IMR-90 (cell line): ENCODE measurements around the gene RAB4B. TPM values are rescaled to one million over a fixed set of nuclear protein-coding genes. Genes with fewer than 3 reads are reported as not detected.

Source experiments
- ATAC-seq: fragments of 200-7000 bp; cut with Tn5 transposase; 2 replicates; pipeline ENCODE4 v1.9.1; 2020; ENCODE audit warnings: low read depth, mild to moderate bottlenecking, moderate library complexity
- BruUV-seq: library from RNA; stranded (reverse); fragments of 400-500 nt; replicated peaks from 2 replicates; lab custom pipeline; 2021; lab: Mats Ljungman, UMichigan
- CTCF ChIA-PET: fragments of 300-600 bp; formaldehyde crosslinking; extraction: SDS; loops from one replicate; lab custom pipeline; 2021; ENCODE audit warnings: antibody characterized with exemption; lab: Yijun Ruan, JAX
- POLR2A ChIA-PET: fragments of 300-600 bp; sonication (Branson Sonifier 250); formaldehyde crosslinking; loops from one replicate; lab custom pipeline; 2022; ENCODE audit warnings: antibody characterized with exemption; ENCODE audit not compliant: unreplicated experiment; lab: Charles Lee
- DNase-seq: peaks from one replicate; pipeline ENCODE4 v3.0.0; 2013
- H2AFZ ChIP-seq: replicated peaks from 2 replicates; pipeline ENCODE3; 2013; ENCODE audit warnings: low read length, mild to moderate bottlenecking; ENCODE audit not compliant: poor library complexity
- H2AK5ac ChIP-seq: 2 replicates; pipeline ENCODE4 v1.6.1; 2013; ENCODE audit warnings: low read depth, low read length, inconsistent platforms
- H2AK9ac ChIP-seq: replicated peaks from 2 replicates; pipeline ENCODE3; 2013; ENCODE audit warnings: mild to moderate bottlenecking, low read depth, low read length, moderate library complexity; ENCODE audit not compliant: poor library complexity
- H2BK120ac ChIP-seq: 2 replicates; pipeline ENCODE4 v1.6.1; 2013; ENCODE audit warnings: low read depth, low read length, inconsistent platforms
- H2BK15ac ChIP-seq: 3 replicates; pipeline ENCODE4 v1.6.1; 2013; ENCODE audit warnings: low read depth, low read length, inconsistent platforms
- H2BK20ac ChIP-seq: 2 replicates; pipeline ENCODE4 v1.6.1; 2013; ENCODE audit warnings: low read depth, mild to moderate bottlenecking, inconsistent platforms, low read length, moderate library complexity
- H2BK5ac ChIP-seq: 2 replicates; pipeline ENCODE4 v1.6.1; 2013; ENCODE audit warnings: mild to moderate bottlenecking, low read depth, low read length, inconsistent platforms; ENCODE audit not compliant: poor library complexity, severe bottlenecking
- H3K14ac ChIP-seq: replicated peaks from 2 replicates; pipeline ENCODE4 v1.6.1; 2013; ENCODE audit warnings: low read depth, low read length, inconsistent platforms
- H3K18ac ChIP-seq: 2 replicates; pipeline ENCODE4 v1.6.1; 2013; ENCODE audit warnings: low read depth, low read length, control low read depth
- H3K23ac ChIP-seq: 2 replicates; pipeline ENCODE4 v1.6.1; 2013; ENCODE audit warnings: low read depth, low read length, inconsistent platforms
- H3K27ac ChIP-seq: 2 replicates; pipeline ENCODE4 v1.5.1; 2013; ENCODE audit warnings: mild to moderate bottlenecking, control low read depth, low read length; ENCODE audit not compliant: insufficient read depth
- H3K27me3 ChIP-seq: 2 replicates; pipeline ENCODE4 v1.6.1; 2013; ENCODE audit warnings: low read length; ENCODE audit not compliant: control insufficient read depth, insufficient read depth
- H3K36me3 ChIP-seq: 2 replicates; pipeline ENCODE4 v1.6.1; 2013; ENCODE audit warnings: low read length, mixed read lengths; ENCODE audit not compliant: control insufficient read depth, insufficient read depth
- H3K4ac ChIP-seq: 2 replicates; pipeline ENCODE4 v1.6.1; 2013; ENCODE audit warnings: low read depth, low read length, inconsistent platforms
- H3K4me1 ChIP-seq: 2 replicates; pipeline ENCODE4 v1.6.1; 2013; ENCODE audit warnings: low read length, mixed read lengths; ENCODE audit not compliant: control insufficient read depth, insufficient read depth
- H3K4me2 ChIP-seq: 2 replicates; pipeline ENCODE4 v1.6.1; 2013; ENCODE audit warnings: low read depth, mild to moderate bottlenecking, control low read depth, low read length, moderate library complexity
- H3K4me3 ChIP-seq: 2 replicates; pipeline ENCODE4 v1.5.1; 2013; ENCODE audit warnings: low read depth, mild to moderate bottlenecking, control low read depth, low read length, moderate library complexity; ENCODE audit not compliant: insufficient read depth
- H3K56ac ChIP-seq: 2 replicates; pipeline ENCODE4 v1.6.1; 2013; ENCODE audit warnings: low read length, inconsistent platforms; ENCODE audit not compliant: insufficient read depth; ENCODE audit errors: extremely low read depth
- H3K79me1 ChIP-seq, 2 experiments: 2 replicates each; pipeline ENCODE4 v1.6.1; 2013; ENCODE audit warnings: low read length in 2 of 2, inconsistent platforms in 1 of 2, low read depth in 1 of 2
- H3K9ac ChIP-seq: 2 replicates; pipeline ENCODE4 v1.6.1; 2013; ENCODE audit warnings: low read depth, low read length, control low read depth
- H3K9me1 ChIP-seq: 2 replicates; pipeline ENCODE4 v1.6.1; 2013; ENCODE audit warnings: low read length, inconsistent platforms; ENCODE audit not compliant: insufficient read depth
- H3K9me3 ChIP-seq: 2 replicates; pipeline ENCODE4 v1.6.1; 2013; ENCODE audit warnings: low read length; ENCODE audit not compliant: control insufficient read depth, insufficient read depth
- H4K20me1 ChIP-seq: 2 replicates; pipeline ENCODE4 v1.6.1; 2013; ENCODE audit warnings: low read length, inconsistent platforms; ENCODE audit not compliant: insufficient read depth
- H4K5ac ChIP-seq: 2 replicates; pipeline ENCODE4 v1.6.1; 2013; ENCODE audit warnings: mild to moderate bottlenecking, low read depth, low read length, control low read depth
- H4K8ac ChIP-seq, 2 experiments: 2 replicates each; pipeline ENCODE4 v1.6.1; 2013; ENCODE audit warnings: low read depth in 2 of 2, low read length in 2 of 2, control low read depth in 1 of 2, inconsistent platforms in 1 of 2
- H4K91ac ChIP-seq: 2 replicates; pipeline ENCODE4 v1.6.1; 2013; ENCODE audit warnings: low read depth, low read length, inconsistent platforms; ENCODE audit not compliant: insufficient read depth
- BHLHE40 ChIP-seq: fragments of 150-350 bp; IDR thresholded peaks from 2 replicates; pipeline ENCODE4 v1.6.1; 2016; ENCODE audit warnings: mild to moderate bottlenecking, low read depth, low read length
- CEBPB ChIP-seq: IDR thresholded peaks from 2 replicates; pipeline ENCODE4 v1.6.1; 2012; ENCODE audit warnings: low read depth, low read length, improper control_type of control experiment
- CHD1 ChIP-seq: IDR thresholded peaks from 2 replicates; pipeline ENCODE4 v1.6.1; 2012; ENCODE audit warnings: low read depth, low read length, improper control_type of control experiment
- ELK1 ChIP-seq: fragments of 150-350 bp; IDR thresholded peaks from 2 replicates; pipeline ENCODE4 v1.6.1; 2016; ENCODE audit warnings: low read depth, mild to moderate bottlenecking, low read length, moderate library complexity, borderline replicate concordance
- MAFK ChIP-seq: IDR thresholded peaks from 2 replicates; pipeline ENCODE4 v1.6.1; 2012; ENCODE audit warnings: low read depth, low read length, improper control_type of control experiment
- MAZ ChIP-seq: IDR thresholded peaks from 2 replicates; pipeline ENCODE4 v1.6.1; 2012; ENCODE audit warnings: low read depth, mild to moderate bottlenecking, low read length, improper control_type of control experiment, moderate library complexity, borderline replicate concordance
- MXI1 ChIP-seq: IDR thresholded peaks from 2 replicates; pipeline ENCODE4 v1.6.1; 2012; ENCODE audit warnings: low read depth, mild to moderate bottlenecking, low read length, moderate library complexity, borderline replicate concordance
- RAD21 ChIP-seq: IDR thresholded peaks from 2 replicates; pipeline ENCODE4 v1.6.1; 2012; ENCODE audit warnings: low read length, improper control_type of control experiment
- WGBS, 2 experiments: methylation state at CpG; one replicate each; pipeline versions ENCODE4 v1.1.5 to v1.1.7; 2013; ENCODE audit warnings: missing lambda C conversion rate in 2 of 2; ENCODE audit not compliant: insufficient read length in 1 of 2; ENCODE audit errors: extremely low coverage in 2 of 2; 5-methylcytosine and 5-hydroxymethylcytosine counted together
- dilution Hi-C: fragments of 300-500 bp; cut with HindIII; formaldehyde crosslinking; loops from one replicate; pipeline ENCODE4 v1.14.3; 2018; ENCODE audit warnings: low sequenced_read_pairs; ENCODE audit not compliant: unreplicated experiment
- in situ Hi-C: fragments of 300-500 bp; cut with MboI; formaldehyde crosslinking; loops from 3 replicates; pipeline ENCODE4 v1.14.3; 2019; ENCODE audit warnings: low sequenced_read_pairs, inconsistent platforms, mixed read lengths
- intact Hi-C: fragments of 100-400 bp; cut with micrococcal nuclease; formaldehyde crosslinking; loops from 2 replicates; pipeline ENCODE4 v1.10.0; 2022
- polyA plus RNA-seq, 3 experiments: library from polyadenylated mRNA; depleted of rRNA; stranded (reverse); fragments of >200 nt; gene quantifications; 2 replicates each; pipeline ENCODE4 v1.2.3, GENCODE V29; 2012; ENCODE audit warnings: low replicate concordance in 1 of 3
- total RNA-seq: library from RNA; depleted of rRNA; stranded (reverse); fragments of >200 nt; gene quantifications from 2 replicates; pipeline ENCODE4 v1.2.3, GENCODE V29; 2012

RAB4B gene
- total and polyA plus RNA-seq, 2 of the 4 experiments (the other 2 are of a cell fraction): 7.9 to 21.4 TPM

- Histone ChIP-seq H3K4me1 (no peaks in the 10 kb centered on the region), H4K8ac (no peak overlapping the region), H2AK9ac (no peak overlapping the region), H3K56ac (no peak overlapping the region), H2BK15ac (no peak overlapping the region), H4K20me1 (no peaks in the 10 kb centered on the region), H3K18ac (no peak overlapping the region), H4K5ac (no peak overlapping the region), H2BK120ac (no peak overlapping the region), H3K23ac (no peak overlapping the region), H3K4me2 (no peak overlapping the region), H3K79me1 (no peaks in the 10 kb centered on the region; a peak in 1 of 4 replicates), H3K36me3 (peaks cover 53% of the 10 kb centered on the region), H2BK5ac (no peak overlapping the region), H4K91ac (no peak overlapping the region), H3K9ac (no peak overlapping the region), H3K27ac (no peak overlapping the region), H3K4me3 (no peak overlapping the region), H3K9me1 (no peaks in the 10 kb centered on the region), H2BK20ac (no peak overlapping the region), H2AFZ (no peak overlapping the region), H3K4ac (no peak overlapping the region), H2AK5ac (no peak overlapping the region), H3K9me3 (no peaks in the 10 kb centered on the region), H3K27me3 (no peaks in the 10 kb centered on the region), H3K14ac (no peak overlapping the region)
- POLR2A ChIA-PET: no interaction called here
- in situ Hi-C loops (no loop called here), intact Hi-C loops (no loop called here), dilution Hi-C loops (no loop called here)
- no peak for TF ChIP-seq MAZ
- no peak for TF ChIP-seq BHLHE40
- no peak for TF ChIP-seq ELK1
- TF ChIP-seq CEBPB: no peak
- TF ChIP-seq MXI1: no peak
- TF ChIP-seq RAD21: no peak
- no peak for TF ChIP-seq MAFK
- no peak for TF ChIP-seq CHD1
- BruUV-seq: no TSS peak
- CTCF ChIA-PET: no interaction called here
- DNase-seq: no peak
- WGBS, 2 experiments: no CpG with 5 or more reads among the region's 9 CpGs
- no peak for ATAC-seq
Measured at GRCh38 chr19:40736661-40737060, 41.4 kb upstream of the RAB4B start.
